NOMO-1 treated with dmso at 0.1 percent for 144 hours (cell line): ENCODE results near the gene MSI2.

ENCODE experiments used
- DNase-seq: peaks from one replicate; lab custom pipeline; 2025; ENCODE audit not compliant: unreplicated experiment; lab: John Stamatoyannopoulos, UW

MSI2 gene

GRCh38 chr17:57338257-57338914, 82.1 kb downstream of the MSI2 start:
- peak; percentile 88 for DNase-seq

DNA sequence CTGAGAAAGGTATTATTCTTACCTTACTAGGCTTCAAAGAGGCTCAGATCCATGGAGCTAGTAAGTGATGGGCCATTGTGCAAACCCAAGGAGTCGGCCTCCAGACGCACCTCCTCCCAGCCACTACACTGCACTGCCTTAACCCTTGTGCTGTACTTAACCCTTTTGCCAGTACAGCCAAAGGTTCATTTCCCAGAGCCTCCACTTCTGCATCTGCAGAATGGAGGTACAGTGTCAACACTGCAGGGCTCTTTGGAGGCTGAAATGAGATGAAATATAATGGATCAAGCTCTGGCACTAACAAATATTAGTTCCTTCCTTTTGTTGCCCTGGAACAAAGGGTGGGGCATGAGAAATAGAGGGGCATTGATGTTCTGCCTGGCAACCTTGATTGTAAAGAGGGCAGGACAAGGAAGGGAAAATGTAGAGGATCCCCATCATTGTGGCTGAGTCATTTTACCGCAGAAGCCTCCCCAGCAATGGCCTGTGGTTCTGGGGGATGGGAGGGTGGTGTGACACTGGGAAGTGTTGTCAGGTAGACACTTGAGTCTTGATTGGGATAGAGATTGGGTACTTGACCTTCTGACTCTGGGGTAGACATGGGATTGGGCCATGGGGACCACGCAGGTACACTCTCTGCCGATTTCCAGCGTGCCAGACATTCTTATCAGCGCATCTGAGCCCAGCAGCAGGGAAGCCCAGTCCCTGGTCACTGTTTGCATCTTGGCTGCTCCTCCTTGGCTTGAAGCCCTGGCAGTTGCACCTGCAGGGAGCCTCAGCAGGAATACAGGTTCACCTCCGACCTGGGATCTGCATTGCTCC, 84.0 kb downstream of the MSI2 start:
- no peak for DNase-seq

- DNase-seq, result no peak
These were observed 85.6 kb downstream of the MSI2 start for GRCh38 chr17:57341611-57342540.

- DNase-seq, result no peak
These were observed 86.8 kb downstream of the MSI2 start for GRCh38 chr17:57342963-57343589.

DNA sequence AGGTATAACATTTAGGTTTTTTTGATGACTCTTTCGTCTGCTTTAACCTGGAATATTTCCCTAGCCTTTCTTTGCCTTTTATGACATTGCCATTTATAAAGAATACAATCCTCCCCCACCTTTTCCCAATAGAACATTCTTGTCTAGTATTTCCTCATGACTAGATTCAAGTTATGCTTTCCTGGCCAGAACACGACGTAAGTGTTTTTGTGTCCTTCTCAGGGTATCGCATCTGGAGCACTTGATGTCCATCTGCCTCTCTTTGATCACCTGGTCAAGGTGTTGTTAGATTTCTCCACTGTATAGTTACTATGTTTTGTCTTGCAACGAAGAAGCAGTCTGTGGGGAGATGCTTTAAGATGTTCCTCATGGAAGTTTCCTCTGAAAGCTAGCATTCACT, 87.4 kb downstream of the MSI2 start:
- no peak for DNase-seq

- no peak for DNase-seq
These were observed 87.9 kb downstream of the MSI2 start for GRCh38 chr17:57344261-57344660.

GRCh38 chr17:57349541-57350247, 93.4 kb downstream of the MSI2 start:
- DNase-seq, result no peak

DNA sequence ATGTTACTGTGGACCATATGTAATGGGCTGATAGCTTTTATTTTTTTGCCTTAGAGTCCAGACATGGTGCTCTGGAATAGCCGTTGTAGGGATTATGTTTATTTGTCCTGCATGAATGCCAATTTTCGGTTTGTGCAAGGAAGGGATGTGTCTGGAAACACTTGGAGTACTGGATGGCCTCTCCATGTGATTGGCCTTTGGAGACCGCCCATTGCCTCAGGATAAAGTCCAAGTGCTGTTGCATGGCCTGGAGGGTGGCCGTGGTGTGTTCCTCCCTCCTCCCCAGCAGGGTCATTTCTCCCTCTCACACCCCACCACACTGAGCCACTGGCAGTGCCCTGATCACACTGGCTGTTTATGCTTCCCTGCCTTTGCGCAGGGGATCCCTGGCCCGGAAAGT, 93.9 kb downstream of the MSI2 start:
- DNase-seq, result no peak

DNA sequence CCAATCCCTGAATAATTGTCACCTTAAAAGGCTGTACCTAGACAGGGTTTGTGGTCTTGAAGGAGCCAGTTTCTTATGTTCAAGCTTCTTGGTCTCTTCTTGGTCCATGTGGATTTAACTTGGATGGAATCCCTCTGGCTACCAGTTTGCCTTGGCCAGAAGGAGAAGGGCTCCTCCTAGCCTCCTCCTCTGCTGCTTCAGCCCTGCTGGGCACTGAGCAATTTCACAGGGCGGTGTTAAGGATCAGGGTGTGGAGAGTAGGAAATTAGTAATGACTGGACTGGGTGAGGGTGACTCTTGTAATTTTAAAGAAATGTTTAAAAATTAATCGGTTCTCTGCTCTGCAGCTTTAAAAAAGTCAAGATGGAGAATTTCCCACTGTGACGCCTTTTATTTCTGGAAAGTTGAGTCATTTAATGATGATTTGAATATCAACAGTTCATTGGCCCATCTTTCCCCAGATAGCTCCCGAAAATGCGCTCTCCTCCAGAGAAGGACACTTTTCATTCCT, 96.4 kb downstream of the MSI2 start:
- no peak for DNase-seq

DNA sequence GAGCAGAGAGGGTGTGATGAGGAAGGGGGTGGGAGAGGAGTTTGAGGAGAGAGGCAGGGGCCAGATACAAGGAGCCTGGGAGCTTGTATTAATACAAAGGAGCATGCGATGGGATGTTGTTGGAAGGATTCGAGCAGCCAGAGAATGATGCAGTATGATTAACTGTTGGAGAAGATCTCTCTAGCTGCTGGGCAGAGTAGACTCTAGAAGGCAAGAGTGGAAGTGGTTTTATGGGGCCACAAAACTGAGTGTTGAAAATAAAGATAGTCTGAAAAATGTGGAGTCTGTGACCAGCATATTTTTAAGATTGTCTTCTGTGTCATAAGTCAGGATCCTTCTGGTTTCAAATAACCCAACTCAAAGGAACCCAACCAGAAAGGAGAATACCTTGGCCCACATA, 98.3 kb downstream of the MSI2 start:
- no peak for DNase-seq

GRCh38 chr17:57355090-57355859, 99.0 kb downstream of the MSI2 start:
- no peak for DNase-seq

DNA sequence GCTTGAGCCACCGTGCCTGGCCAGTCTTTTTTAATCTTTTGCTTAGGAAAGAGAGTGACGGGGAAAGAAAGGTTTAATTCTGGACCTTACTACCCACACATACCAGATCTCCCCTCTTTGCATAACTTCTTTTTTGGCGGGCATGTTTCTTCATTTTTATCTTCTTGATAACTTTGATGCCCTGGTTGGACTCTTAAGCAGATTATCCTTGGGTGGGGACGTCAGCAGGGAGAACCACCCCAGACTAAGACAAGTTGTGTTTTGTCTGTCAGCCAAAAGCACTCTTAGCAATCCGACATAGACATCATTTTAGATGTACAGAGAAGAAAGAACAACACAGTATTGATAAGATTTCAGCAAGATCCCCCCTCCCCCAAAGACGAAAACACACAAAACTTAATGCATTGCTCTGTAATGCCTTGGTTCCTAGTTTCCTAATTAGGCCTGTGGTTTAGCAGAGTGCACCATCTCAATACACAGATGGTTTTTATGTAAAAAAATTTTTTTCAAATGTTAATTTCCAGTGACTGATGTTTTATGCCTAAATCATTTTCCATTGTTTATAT, 99.9 kb downstream of the MSI2 start:
- no peak for DNase-seq

- no peak for DNase-seq
These were observed 100.5 kb downstream of the MSI2 start for GRCh38 chr17:57356719-57357391.

DNA sequence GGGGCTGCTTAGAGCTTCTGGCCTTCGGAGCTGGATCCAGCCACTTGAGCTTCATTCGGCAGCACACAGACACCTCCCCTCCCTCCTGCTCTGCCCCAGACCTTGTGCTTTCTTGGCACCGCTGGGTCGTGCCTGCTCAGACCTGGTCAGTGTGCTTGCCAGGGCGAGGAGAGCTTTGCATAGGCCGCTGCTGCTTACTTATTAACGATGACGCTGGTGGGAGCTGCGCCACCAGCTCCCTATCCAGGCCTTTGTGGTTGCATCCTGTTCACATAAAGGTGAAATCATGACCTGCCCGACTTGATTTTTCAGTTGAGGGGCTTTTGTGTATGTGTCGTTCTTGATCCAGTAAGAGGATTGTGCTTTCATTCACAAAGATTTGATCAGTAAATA, 101.1 kb downstream of the MSI2 start:
- no peak for DNase-seq

GRCh38 chr17:57357830-57358430, 101.6 kb downstream of the MSI2 start:
- no peak for DNase-seq

- DNase-seq, result no peak
These were observed 103.9 kb downstream of the MSI2 start for GRCh38 chr17:57360266-57360665.

- no peak for DNase-seq
These were observed 106.7 kb downstream of the MSI2 start for GRCh38 chr17:57362797-57363556.
